ENCODE results near the gene SLC6A15. TPM values are rescaled to one million over a fixed set of nuclear protein-coding genes. Genes with fewer than 3 reads are reported as not detected.

Gene SLC6A15
- total RNA-seq, 4 donors from 2014 or later: 0.40 to 1.3 (median 0.83) TPM

DNA sequence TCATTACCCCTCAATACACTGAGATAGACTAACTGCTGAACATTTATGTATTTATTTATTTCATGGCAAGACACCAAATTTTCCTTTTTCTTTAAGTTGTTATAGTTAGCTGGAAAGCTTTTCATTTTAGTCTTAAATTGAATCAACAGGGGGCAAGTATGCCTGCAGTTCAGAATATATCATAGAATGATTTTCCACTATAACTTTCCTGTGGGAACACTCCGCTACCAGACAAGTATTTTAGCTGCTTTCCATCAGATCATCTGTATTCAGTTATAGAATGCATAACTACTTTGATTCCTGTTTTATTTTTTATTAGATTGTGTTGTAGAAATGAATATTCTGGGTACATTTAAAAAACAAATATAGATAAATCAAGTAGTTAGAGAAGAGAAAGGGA, 102.0 kb downstream of the SLC6A15 start:
- Histone ChIP-seq H3K9me3 (no peaks in the 10 kb centered on the region), H3K27me3 (no peaks in the 10 kb centered on the region), H3K4me3 (no peak overlapping the region), H3K4me1 (no peaks in the 10 kb centered on the region), H3K36me3 (no peaks in the 10 kb centered on the region), H3K27ac (replicated peaks in 1 of 4) (no peak overlapping the region)
- no peak for DNase-seq (ENCODE audit: extremely low spot score)
- 93% methylated on average over 1 of the region's 1 CpG for WGBS
- TF ChIP-seq POLR2AphosphoS5 (IDR thresholded peaks at IDR 0.05): no peak
- TF ChIP-seq EP300 (IDR thresholded peaks at IDR 0.05): no peak
- TF ChIP-seq POLR2A (IDR thresholded peaks at IDR 0.05; ENCODE audit: low read depth): no peak
- TF ChIP-seq, protein P1, sequence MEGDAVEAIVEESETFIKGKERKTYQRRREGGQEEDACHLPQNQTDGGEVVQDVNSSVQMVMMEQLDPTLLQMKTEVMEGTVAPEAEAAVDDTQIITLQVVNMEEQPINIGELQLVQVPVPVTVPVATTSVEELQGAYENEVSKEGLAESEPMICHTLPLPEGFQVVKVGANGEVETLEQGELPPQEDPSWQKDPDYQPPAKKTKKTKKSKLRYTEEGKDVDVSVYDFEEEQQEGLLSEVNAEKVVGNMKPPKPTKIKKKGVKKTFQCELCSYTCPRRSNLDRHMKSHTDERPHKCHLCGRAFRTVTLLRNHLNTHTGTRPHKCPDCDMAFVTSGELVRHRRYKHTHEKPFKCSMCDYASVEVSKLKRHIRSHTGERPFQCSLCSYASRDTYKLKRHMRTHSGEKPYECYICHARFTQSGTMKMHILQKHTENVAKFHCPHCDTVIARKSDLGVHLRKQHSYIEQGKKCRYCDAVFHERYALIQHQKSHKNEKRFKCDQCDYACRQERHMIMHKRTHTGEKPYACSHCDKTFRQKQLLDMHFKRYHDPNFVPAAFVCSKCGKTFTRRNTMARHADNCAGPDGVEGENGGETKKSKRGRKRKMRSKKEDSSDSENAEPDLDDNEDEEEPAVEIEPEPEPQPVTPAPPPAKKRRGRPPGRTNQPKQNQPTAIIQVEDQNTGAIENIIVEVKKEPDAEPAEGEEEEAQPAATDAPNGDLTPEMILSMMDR (IDR thresholded peaks at IDR 0.05): no peak
- intact Hi-C loops (cut with DNase I): no loop called here

Small RNA genes within 50 kb of the gene (small RNA-seq; reads per million reads assigned to genes)
- 0 reads per million in 3 donors for gene AC128657.1

Other genes with a start within 250 kb of the SLC6A15 start
- not detected for gene TSPAN19, start 123.5 kb upstream of the SLC6A15 start, total RNA-seq
- under 1 TPM; 0.13 to 0.42 (median 0.23) TPM for gene LRRIQ1, start 123.6 kb upstream of the SLC6A15 start, total RNA-seq

All from esophagus muscularis mucosa (tissue), 4 donors.